Activated B cell treated with CpG ODN at 0.5 μM for 24 hours (primary cell): ENCODE data around the gene TECTA. TPM values are rescaled to one million over a fixed set of nuclear protein-coding genes. Genes with fewer than 3 reads are reported as not detected.
"Not testable (repeated sequence)": the region's sequence is repeated elsewhere in the genome, so short reads cannot be mapped to it uniquely, and the experiment has no call there.

Source experiments
- ATAC-seq: fragments of 200-7000 bp; cut with Tn5 transposase; one replicate; pipeline ENCODE4 v1.10.0; 2021; ENCODE audit warnings: low read depth, mild to moderate bottlenecking, moderate library complexity
- CTCF ChIA-PET: fragments of 350-600 bp; sonication (Branson Sonifier 250); formaldehyde crosslinking; loops from one replicate; lab custom pipeline; 2021; ENCODE audit warnings: antibody characterized with exemption; lab: Charles Lee
- POLR2A ChIA-PET: fragments of 350-600 bp; sonication (Branson Sonifier 250); formaldehyde crosslinking; loops from one replicate; lab custom pipeline; 2021; ENCODE audit warnings: antibody characterized with exemption; lab: Charles Lee
- DNase-seq: peaks from one replicate; pipeline ENCODE4 v3.0.0; 2022
- H3K27ac Mint-ChIP-seq: one replicate; pipeline ENCODE4 v1.8.0; 2020; ENCODE audit warnings: mixed read lengths
- H3K27me3 Mint-ChIP-seq: one replicate; pipeline ENCODE4 v1.8.0; 2021; ENCODE audit warnings: mixed read lengths
- H3K36me3 Mint-ChIP-seq: one replicate; pipeline ENCODE4 v1.8.0; 2021; ENCODE audit warnings: low read depth, mixed read lengths
- H3K4me1 Mint-ChIP-seq: one replicate; pipeline ENCODE4 v1.8.0; 2021; ENCODE audit warnings: mixed read lengths
- H3K4me3 Mint-ChIP-seq: one replicate; pipeline ENCODE4 v1.8.0; 2020; ENCODE audit warnings: mild to moderate bottlenecking, mixed read lengths
- H3K9me3 Mint-ChIP-seq: one replicate; pipeline ENCODE4 v1.8.0; 2020; ENCODE audit warnings: mixed read lengths
- CTCF ChIP-seq: fragments of 200-600 bp; IDR thresholded peaks from one replicate; pipeline ENCODE4 v1.8.0; 2022; ENCODE audit warnings: antibody characterized with exemption, mild to moderate bottlenecking
- intact Hi-C: fragments of 100-400 bp; cut with micrococcal nuclease; formaldehyde crosslinking; loops from one replicate; pipeline ENCODE4 v1.15.1; 2024
- total RNA-seq: library from RNA; stranded (reverse); gene quantifications from 2 replicates; pipeline ENCODE4 v1.2.3, GENCODE V29; 2022

TECTA gene
- total RNA-seq, 1 donor from 2014 or later, result 0.24 TPM

- ChIA-PET CTCF (no interaction called here), POLR2A (no interaction called here)
- TF ChIP-seq CTCF, result no peak
- H3K4me3 Mint-ChIP-seq, result no peak overlapping the region
- no peaks in the 10 kb centered on the region for H3K36me3 Mint-ChIP-seq
- no peaks in the 10 kb centered on the region for H3K9me3 Mint-ChIP-seq
- ATAC-seq (no peak), DNase-seq (no peak)
- intact Hi-C loops, result no loop called here
- no peak overlapping the region for H3K27ac Mint-ChIP-seq
- H3K4me1 Mint-ChIP-seq, result no peaks in the 10 kb centered on the region
- peaks cover 2% of the 10 kb centered on the region for H3K27me3 Mint-ChIP-seq
Measured at GRCh38 chr11:121159741-121160140, 58.7 kb downstream of the TECTA start.

GRCh38 chr11:121161349-121161917, 60.4 kb downstream of the TECTA start:
- intact Hi-C loops, result no loop called here
- ChIA-PET POLR2A (no interaction called here), CTCF (no interaction called here)
- Mint-ChIP-seq H3K4me3 (no peak overlapping the region), H3K27me3 (peaks cover 4% of the 10 kb centered on the region), H3K4me1 (no peaks in the 10 kb centered on the region), H3K27ac (no peak overlapping the region), H3K9me3 (no peaks in the 10 kb centered on the region), H3K36me3 (no peaks in the 10 kb centered on the region)
- ATAC-seq (no peak), DNase-seq (no peak)
- no peak for TF ChIP-seq CTCF

GRCh38 chr11:121163658-121164308, 62.7 kb downstream of the TECTA start:
- no peaks in the 10 kb centered on the region for H3K9me3 Mint-ChIP-seq
- ChIA-PET POLR2A (no interaction called here), CTCF (no interaction called here)
- H3K27me3 Mint-ChIP-seq, result peaks cover 4% of the 10 kb centered on the region
- intact Hi-C loops, result no loop called here
- no peak for TF ChIP-seq CTCF
- H3K4me3 Mint-ChIP-seq, result no peak overlapping the region
- no peaks in the 10 kb centered on the region for H3K4me1 Mint-ChIP-seq
- no peak for ATAC-seq
- H3K36me3 Mint-ChIP-seq, result no peaks in the 10 kb centered on the region
- no peak overlapping the region for H3K27ac Mint-ChIP-seq
- no peak for DNase-seq

GRCh38 chr11:121177629-121178028, 76.6 kb downstream of the TECTA start:
- CTCF ChIA-PET, H3K4me3 Mint-ChIP-seq, H3K4me1 Mint-ChIP-seq, ATAC-seq, DNase-seq, H3K36me3 Mint-ChIP-seq, H3K27me3 Mint-ChIP-seq, H3K27ac Mint-ChIP-seq, POLR2A ChIA-PET, intact Hi-C loops: not testable (repeated sequence)
- H3K9me3 Mint-ChIP-seq, result peaks cover 19% of the 10 kb centered on the region

- peaks cover 19% of the 10 kb centered on the region for H3K9me3 Mint-ChIP-seq
- H3K4me3 Mint-ChIP-seq, result no peak overlapping the region
- ChIA-PET CTCF (no interaction called here), POLR2A (no interaction called here)
- intact Hi-C loops, result no loop called here
- H3K36me3 Mint-ChIP-seq, result peaks cover 6% of the 10 kb centered on the region
- H3K4me1 Mint-ChIP-seq, result no peaks in the 10 kb centered on the region
- H3K27ac Mint-ChIP-seq, result no peak overlapping the region
- DNase-seq (no peak), ATAC-seq (no peak)
- peaks cover 4% of the 10 kb centered on the region for H3K27me3 Mint-ChIP-seq
- TF ChIP-seq CTCF, result no peak
Measured at GRCh38 chr11:121179306-121179705, 78.3 kb downstream of the TECTA start.
